CD1c-positive myeloid dendritic cell (primary cell): Measurements from ENCODE around the gene NAPA.
"Not testable (repeated sequence)": the region's sequence is repeated elsewhere in the genome, so short reads cannot be mapped to it uniquely, and the experiment has no call there.

Experiments
- DNase-seq: peaks from one replicate; pipeline ENCODE4 v3.0.0-alpha.2; 2016; ENCODE audit errors: extremely low spot score

NAPA gene

DNA sequence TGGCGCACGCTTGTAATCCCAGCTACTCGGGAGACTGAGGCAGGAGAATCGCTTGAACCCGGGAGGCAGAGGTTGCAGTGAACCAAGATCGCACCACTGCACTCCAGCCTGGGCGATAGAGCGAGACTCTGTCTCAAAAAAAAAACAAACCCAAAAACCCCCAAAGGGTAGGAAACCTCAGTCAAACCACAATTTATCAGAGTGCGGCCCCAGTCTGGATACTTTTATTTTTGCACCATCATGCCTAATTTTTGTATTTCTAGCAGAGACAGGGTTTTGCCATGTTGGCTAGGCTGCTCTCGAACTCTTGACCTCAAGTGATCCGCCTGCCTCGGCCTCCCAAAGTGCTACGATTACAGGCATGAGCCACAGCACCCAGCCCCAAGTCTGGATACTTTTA lies 28.6 kb downstream of the NAPA start:
- not testable (repeated sequence) for DNase-seq

- DNase-seq: no peak
These were observed 29.7 kb downstream of the NAPA start for GRCh38 chr19:47485210-47485609.

GRCh38 chr19:47483800-47484690 lies 30.8 kb downstream of the NAPA start, which contains the start of gene KPTN:
KPTN (minus strand) TSS chr19:47484219; CDS start chr19:47484160, 59 bp downstream.
- DNase-seq: peak; percentile 94

DNA sequence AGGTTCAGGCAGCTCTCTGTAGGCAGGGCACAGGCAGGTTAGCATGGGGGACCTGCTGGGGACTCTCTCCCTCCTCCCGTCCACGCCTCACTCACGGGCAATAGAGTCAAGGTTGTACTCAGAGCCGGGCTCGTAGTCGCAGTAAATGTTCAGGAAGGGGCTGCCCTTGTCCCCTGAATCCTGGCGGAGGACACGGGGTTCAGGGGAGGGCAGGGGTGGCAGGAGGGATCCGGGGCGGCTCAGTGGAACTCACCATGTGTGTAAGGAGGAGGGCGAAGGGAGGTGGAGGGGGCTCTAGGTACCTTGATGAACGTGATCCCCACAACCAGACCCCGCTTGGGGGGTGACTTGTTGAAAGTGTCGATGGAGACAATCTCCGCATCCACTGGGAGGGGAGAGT lies 31.7 kb downstream of the NAPA start:
- no peak for DNase-seq

DNA sequence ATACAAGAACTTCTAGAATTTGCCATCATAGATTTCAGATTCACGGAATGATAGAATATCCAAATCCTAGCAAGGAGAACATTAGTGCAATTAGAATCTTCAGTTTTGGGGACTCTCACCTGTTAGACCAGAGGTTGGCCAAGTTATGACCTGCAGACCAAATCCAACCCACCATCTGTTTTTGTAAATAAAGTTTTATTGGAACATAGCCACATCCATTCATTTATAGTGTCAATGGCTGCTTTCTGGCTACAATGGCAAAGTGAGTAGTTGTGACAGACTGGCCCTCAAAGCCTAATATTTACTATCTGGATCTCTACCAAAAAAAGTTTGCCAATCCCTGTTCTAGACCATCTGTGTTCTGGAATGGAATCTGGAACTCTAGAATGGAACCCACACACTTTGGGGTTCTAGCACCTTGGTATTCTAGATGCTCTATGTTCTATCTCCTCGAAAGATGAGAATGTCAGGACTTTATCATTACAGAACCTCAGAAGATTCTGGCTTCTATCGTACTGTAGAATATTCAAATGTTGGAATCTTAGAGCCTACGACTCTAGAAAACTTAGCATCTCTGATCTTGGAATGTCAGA lies 33.3 kb downstream of the NAPA start:
- no peak for DNase-seq

- no peak for DNase-seq
These were observed 34.2 kb downstream of the NAPA start for GRCh38 chr19:47480658-47481057.

DNA sequence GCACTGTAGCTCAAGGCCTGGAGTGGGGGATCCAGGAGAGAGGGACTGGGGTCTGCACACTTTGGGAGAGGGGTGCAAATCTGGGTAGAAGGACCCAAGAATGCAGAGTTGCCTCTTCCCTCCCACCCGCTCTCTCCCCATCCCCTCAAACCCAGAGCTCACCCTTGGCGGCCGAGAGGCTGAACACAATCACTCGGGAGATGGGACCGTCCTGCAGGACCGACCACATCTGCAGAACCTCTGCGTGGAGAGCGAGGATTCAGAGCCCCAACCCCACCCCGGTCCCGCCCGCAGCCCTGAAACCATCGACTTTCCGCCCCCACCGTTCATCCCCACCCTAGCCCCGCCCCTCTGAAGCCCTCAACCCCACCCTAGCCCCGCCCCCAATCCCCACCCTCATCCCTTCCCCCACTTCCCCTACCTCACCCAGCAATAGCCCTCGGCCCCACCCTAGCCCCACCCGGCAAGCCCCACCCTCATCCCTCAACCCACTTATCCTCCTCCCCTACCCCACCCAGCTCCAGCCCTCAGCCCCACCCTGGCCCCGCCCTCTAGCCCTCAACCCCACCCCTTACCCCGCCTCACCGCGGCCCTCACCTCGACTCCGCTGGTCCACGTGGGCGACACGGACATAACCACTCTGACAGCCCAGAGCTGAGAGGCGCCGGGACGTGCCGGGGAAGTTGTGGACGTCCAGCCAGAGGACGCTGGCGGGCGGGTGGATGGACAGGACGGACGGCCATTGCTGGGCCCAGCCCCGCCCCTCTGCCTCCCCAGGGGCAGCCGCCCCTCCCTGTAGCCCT lies 35.0 kb downstream of the NAPA start:
- peak; percentile 63 for DNase-seq

GRCh38 chr19:47476438-47476972 lies 38.4 kb downstream of the NAPA start:
- DNase-seq: no peak

DNA sequence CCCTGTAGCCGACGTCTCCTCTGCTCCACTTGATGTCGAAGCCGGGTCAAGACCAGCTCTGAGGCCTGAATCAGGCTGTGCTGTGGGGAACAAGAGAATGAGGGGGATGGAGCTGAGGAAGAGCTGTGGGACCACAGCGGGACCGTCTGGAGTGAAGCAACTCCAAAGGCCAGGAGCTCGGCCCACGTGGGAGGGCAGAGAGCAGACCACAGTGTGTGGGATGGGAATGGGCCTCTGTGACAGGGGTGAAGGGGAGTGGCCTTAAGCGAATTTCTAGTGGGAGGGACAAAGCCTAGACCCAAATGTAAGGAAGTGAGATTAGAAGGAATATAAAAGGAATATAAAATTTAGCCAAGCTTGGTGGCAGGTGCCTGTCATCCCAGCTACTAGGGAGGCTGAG lies 39.4 kb downstream of the NAPA start:
- peak; percentile 78 for DNase-seq

- DNase-seq: no peak
These were observed 41.5 kb downstream of the NAPA start for GRCh38 chr19:47473336-47473735.

DNA sequence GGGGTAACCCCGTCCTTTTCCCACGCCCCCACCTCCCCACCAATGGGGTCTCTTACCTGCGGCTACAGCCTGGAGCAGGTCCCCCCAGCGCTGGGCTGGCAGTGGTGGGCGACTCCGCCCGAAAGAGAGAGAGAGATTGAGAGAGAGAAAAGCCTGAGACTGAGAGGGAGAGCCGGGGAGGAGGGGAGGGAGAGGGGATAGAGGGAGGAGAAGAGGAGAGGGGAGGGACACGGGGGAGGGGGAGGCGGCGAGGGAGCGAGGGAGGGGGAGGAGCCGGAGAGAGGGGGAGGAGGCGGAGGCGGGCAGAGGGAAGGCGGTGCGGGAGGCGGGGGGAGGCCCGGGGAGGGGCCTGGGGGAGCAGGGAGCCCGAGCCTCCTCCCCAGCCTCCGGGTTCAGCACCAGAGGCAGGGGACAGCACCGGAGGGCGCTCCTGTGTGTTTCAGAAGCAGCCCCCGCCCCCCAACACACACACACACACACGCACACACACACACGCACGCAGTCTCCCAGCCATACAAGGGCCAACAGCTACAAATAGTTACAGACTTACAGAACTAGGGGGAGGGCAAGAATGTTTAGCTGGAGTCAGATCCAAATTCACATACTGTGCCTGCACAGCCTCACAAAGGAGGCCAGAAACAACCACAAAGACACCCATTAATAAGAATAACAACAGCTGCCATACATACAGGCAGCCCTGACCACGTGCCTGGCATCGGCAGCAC lies 43.0 kb downstream of the NAPA start, which contains the start of gene SLC8A2:
Gene SLC8A2, minus strand, starts transcription at position 161 of the 725 bp plus-strand sequence. CDS start 5,490 bp downstream, outside the sequence.
- DNase-seq: peak; percentile 63

DNA sequence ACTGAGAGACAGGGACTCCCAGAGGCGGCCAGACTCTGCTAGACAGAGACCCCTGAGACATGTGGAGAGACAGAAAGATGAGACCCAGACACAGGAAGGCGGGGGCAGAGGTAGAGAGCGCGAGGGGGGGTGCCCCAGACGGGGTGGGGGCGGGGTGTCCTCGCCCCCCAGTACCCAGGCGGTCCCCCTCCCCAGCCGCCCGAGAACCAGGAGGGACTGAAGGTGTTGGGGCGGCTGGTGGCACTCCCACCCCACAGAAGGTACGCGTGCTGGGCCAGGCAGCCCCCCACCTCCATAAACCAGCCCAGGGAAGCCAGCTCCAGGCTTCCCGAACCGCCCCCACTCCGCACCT lies 43.5 kb downstream of the NAPA start:
- DNase-seq: no peak

- DNase-seq: no peak
These were observed 44.2 kb downstream of the NAPA start for GRCh38 chr19:47470447-47471195.

GRCh38 chr19:47469719-47470118 lies 45.1 kb downstream of the NAPA start:
- DNase-seq: no peak

GRCh38 chr19:47469363-47469700 lies 45.5 kb downstream of the NAPA start:
- no peak for DNase-seq

DNA sequence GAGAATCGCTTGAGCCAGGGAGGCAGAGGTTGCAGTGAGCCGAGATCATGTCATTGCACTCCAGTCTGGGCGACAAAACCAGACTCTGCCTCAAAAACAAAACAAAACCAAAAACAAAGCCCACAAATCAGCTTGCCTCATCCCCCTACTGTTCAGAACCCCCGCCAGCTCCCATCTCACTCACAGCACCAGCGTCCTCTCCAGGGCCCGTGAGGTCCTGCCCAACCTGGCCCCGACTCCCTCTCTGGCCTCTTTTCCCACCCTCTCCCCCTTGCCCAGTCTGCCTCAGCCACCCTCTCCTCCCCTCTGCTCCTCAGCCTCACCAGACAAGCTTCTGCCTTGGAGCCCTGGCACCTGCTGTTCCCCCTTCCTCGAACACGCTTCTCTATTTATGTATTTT lies 46.9 kb downstream of the NAPA start:
- no peak for DNase-seq

DNA sequence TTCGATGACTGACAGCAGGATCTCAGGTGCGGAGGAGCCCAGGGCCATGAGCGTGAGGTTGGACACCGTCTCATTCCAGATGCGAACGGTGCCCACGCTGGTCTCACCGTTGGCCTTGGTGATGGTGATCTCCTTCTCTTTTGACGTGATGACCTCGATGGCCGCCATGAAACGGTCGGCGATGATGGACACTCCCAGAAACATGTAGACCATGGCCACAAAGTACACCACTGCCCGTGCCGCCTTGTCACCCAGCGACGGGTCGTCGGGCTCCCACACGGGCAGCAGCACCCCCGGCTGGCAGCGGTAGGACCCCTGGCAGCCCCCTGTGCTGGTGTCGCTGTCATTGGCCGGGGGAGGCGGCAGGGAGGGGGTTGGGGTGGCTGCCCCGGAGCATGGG lies 48.9 kb downstream of the NAPA start:
- DNase-seq: no peak

DNA sequence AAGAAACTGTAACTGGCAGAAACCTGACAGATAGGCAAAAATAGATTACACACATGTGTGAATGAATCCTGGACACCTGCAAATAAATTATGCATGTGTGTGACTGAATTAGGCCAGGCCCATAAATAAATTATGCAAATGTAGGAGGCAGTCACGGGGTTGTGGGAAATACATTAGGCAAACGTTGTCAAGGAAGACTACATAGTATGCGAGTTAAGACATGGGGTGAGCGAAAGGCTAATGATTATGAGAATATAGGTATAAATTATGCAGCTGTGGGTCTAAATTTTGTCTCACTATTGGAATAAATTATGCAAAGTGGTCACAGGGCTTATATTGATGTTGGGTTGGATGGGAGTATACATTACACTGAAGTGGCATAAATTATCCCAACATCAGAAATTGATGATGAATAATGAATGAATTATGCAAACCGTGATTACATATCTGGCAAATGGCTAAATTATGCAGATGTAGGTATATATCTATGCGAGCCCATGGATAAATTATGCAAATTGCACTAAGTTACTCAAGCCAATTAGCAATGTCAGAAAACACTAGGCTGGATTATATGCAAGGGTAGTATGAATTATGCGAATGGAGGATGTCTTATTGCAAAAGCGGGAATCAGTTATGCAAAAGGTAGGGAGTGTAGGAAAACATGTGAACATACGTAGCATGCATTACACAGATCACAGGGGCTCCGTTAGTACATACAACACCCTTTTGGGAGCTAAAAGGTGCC lies 50.0 kb downstream of the NAPA start:
- no peak for DNase-seq

GRCh38 chr19:47461876-47462275 lies 53.0 kb downstream of the NAPA start:
- DNase-seq: no peak

DNA sequence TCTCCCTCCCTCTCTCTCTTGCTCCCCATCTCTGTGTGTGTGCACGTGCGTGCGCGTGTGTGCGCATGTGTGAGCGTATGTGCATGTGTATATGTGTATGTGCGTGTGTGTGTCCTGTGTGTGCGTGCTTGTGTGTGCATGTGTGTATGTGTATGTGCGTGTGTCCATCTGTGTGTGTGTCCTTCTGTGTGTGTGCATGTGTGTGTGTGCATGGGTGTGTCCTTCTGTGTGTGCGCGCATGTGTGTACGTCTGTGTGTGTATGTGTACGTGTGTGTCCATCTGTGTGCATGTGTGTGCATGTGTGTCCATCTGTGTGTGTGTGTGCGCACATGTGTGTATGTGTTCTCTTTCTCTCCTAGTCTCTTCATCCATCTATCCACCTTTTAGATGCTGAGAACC lies 55.4 kb downstream of the NAPA start:
- DNase-seq: no peak
